Keratinocyte (primary cell): Measurements from ENCODE around the gene SCEL.

Experiments used
- CTCF ChIP-seq, 3 experiments: IDR thresholded peaks in 1 of 3; conservative IDR thresholded peaks in 1 of 3; optimal IDR thresholded peaks in 1 of 3; 2 replicates in 2 of 3; 3 replicates in 1 of 3; pipeline versions ENCODE3 to v1.5.1; 2011; ENCODE audit warnings: low read length in 3 of 3, mild to moderate bottlenecking in 3 of 3, moderate library complexity in 2 of 3, control low read depth in 1 of 3, inconsistent platforms in 1 of 3; ENCODE audit not compliant: insufficient read depth in 2 of 3; ENCODE audit errors: extremely low read depth in 1 of 3
- EZH2 ChIP-seq: IDR thresholded peaks from one replicate; pipeline ENCODE4 v1.6.1; 2012; ENCODE audit warnings: inconsistent platforms, mild to moderate bottlenecking, low read length, moderate library complexity

GRCh38 chr13:77548095-77548494 is 12.6 kb downstream of the SCEL start:
- no peak for TF ChIP-seq CTCF (optimal IDR thresholded peaks at IDR 0.05 in 1 of 3, IDR thresholded peaks at IDR 0.05 in 1 of 3, conservative IDR thresholded peaks at IDR 0.05 in 1 of 3; ENCODE audit: extremely low read depth in 1 of 3, insufficient read depth in 2 of 3, low read length in 3 of 3)
- TF ChIP-seq EZH2: no peak
